WTC11 (cell line): ENCODE measurements around the gene MEX3B. TPM values are rescaled to one million over a fixed set of nuclear protein-coding genes. Genes with fewer than 3 reads are reported as not detected.

ENCODE experiments used
- ATAC-seq: fragments of 200-7000 bp; cut with Tn5 transposase; 2 replicates; pipeline ENCODE4 v1.10.0; 2021; ENCODE audit warnings: mild to moderate bottlenecking, moderate library complexity
- CTCF ChIA-PET: fragments of 300-600 bp; sonication (Branson Sonifier 250); formaldehyde crosslinking; loops from one replicate; lab custom pipeline; 2021; ENCODE audit warnings: antibody characterized with exemption; lab: Charles Lee
- POLR2A ChIA-PET: fragments of 350-600 bp; sonication (Branson Sonifier 250); formaldehyde crosslinking; loops from one replicate; lab custom pipeline; 2021; ENCODE audit warnings: antibody characterized with exemption; lab: Charles Lee
- DNase-seq: peaks from one replicate; pipeline ENCODE4 v3.0.0; 2021; ENCODE audit warnings: low spot score
- H3K27ac Mint-ChIP-seq: 2 replicates; pipeline ENCODE4 v1.8.0; 2021; ENCODE audit warnings: mixed read lengths
- H3K27me3 Mint-ChIP-seq: 2 replicates; pipeline ENCODE4 v1.8.0; 2021; ENCODE audit warnings: low read depth, mild to moderate bottlenecking, moderate library complexity, mixed read lengths
- H3K36me3 Mint-ChIP-seq: 2 replicates; pipeline ENCODE4 v1.8.0; 2021; ENCODE audit warnings: mixed read lengths
- H3K4me1 Mint-ChIP-seq: 2 replicates; pipeline ENCODE4 v1.8.0; 2022; ENCODE audit warnings: mixed read lengths
- H3K4me3 Mint-ChIP-seq: 2 replicates; pipeline ENCODE4 v1.8.0; 2021; ENCODE audit warnings: mild to moderate bottlenecking, moderate library complexity, mixed read lengths
- H3K9me3 Mint-ChIP-seq: 2 replicates; pipeline ENCODE4 v1.8.0; 2021; ENCODE audit warnings: mixed read lengths
- AFF4 ChIP-seq: sonication (generic); formaldehyde crosslinking; IDR thresholded peaks from 2 replicates; pipeline ENCODE4 v1.8.1; 2023; ENCODE audit warnings: mild to moderate bottlenecking, missing genetic modification reagents, borderline replicate concordance
- E2F1 ChIP-seq: sonication (generic); formaldehyde crosslinking; IDR thresholded peaks from 2 replicates; pipeline ENCODE4 v1.8.0; 2022; ENCODE audit warnings: mild to moderate bottlenecking, missing genetic modification reagents
- ERG ChIP-seq: fragments of 250-450 bp; sonication (Bioruptor Pico); IDR thresholded peaks from 2 replicates; pipeline ENCODE4 v1.8.0; 2021; ENCODE audit warnings: mild to moderate bottlenecking
- HMGA2 ChIP-seq: fragments of 250-450 bp; sonication (Bioruptor Pico); IDR thresholded peaks from 2 replicates; pipeline ENCODE4 v1.4.0; 2021; ENCODE audit warnings: mild to moderate bottlenecking, moderate library complexity
- KAT7 ChIP-seq: sonication (generic); formaldehyde crosslinking; IDR thresholded peaks from 2 replicates; pipeline ENCODE4 v1.8.1; 2023; ENCODE audit warnings: missing genetic modification reagents, mild to moderate bottlenecking, borderline replicate concordance
- NFYB ChIP-seq: sonication (generic); formaldehyde crosslinking; conservative IDR thresholded peaks from 2 replicates; pipeline ENCODE4 v1.8.0; 2022; ENCODE audit warnings: low read depth, missing genetic modification reagents
- NR3C1 ChIP-seq: sonication (generic); formaldehyde crosslinking; conservative IDR thresholded peaks from 2 replicates; pipeline ENCODE4 v1.8.1; 2023; ENCODE audit warnings: low read depth, mild to moderate bottlenecking, missing genetic modification reagents
- RELA ChIP-seq: sonication (generic); formaldehyde crosslinking; IDR thresholded peaks from 2 replicates; pipeline ENCODE4 v1.8.1; 2022; ENCODE audit warnings: missing genetic modification reagents, mild to moderate bottlenecking, borderline replicate concordance
- SMAD3 ChIP-seq: sonication (generic); formaldehyde crosslinking; IDR thresholded peaks from 2 replicates; pipeline ENCODE4 v1.8.0; 2022; ENCODE audit warnings: missing genetic modification reagents, mild to moderate bottlenecking, borderline replicate concordance
- STAT6 ChIP-seq: sonication (generic); formaldehyde crosslinking; conservative IDR thresholded peaks from 2 replicates; pipeline ENCODE4 v1.8.1; 2023; ENCODE audit warnings: mild to moderate bottlenecking, low read depth, missing genetic modification reagents, moderate library complexity
- TCF7 ChIP-seq: sonication (generic); formaldehyde crosslinking; IDR thresholded peaks from 2 replicates; pipeline ENCODE4 v1.8.0; 2022; ENCODE audit warnings: mild to moderate bottlenecking, low read depth, missing genetic modification reagents, moderate library complexity
- USF2 ChIP-seq: sonication (generic); formaldehyde crosslinking; IDR thresholded peaks from 2 replicates; pipeline ENCODE4 v1.8.1; 2023; ENCODE audit warnings: mild to moderate bottlenecking, missing genetic modification reagents, moderate library complexity
- ZMAT4 ChIP-seq: fragments of 250-450 bp; sonication (Bioruptor Pico); IDR thresholded peaks from 2 replicates; pipeline ENCODE4 v1.9.0; 2021; ENCODE audit warnings: mild to moderate bottlenecking
- ZNF138 ChIP-seq: sonication (generic); formaldehyde crosslinking; conservative IDR thresholded peaks from 2 replicates; pipeline ENCODE4 v1.8.1; 2022; ENCODE audit warnings: mild to moderate bottlenecking, moderate library complexity, missing genetic modification reagents
- ZNF263 ChIP-seq: sonication (generic); formaldehyde crosslinking; IDR thresholded peaks from 2 replicates; pipeline ENCODE4 v1.8.1; 2022; ENCODE audit warnings: low read depth, mild to moderate bottlenecking, moderate library complexity, missing genetic modification reagents
- ZNF281 ChIP-seq: sonication (generic); formaldehyde crosslinking; IDR thresholded peaks from 2 replicates; pipeline ENCODE4 v1.8.0; 2023; ENCODE audit warnings: mild to moderate bottlenecking, missing genetic modification reagents
- ZNF416 ChIP-seq: fragments of 250-450 bp; sonication (Bioruptor Pico); IDR thresholded peaks from 2 replicates; pipeline ENCODE4 v1.9.0; 2021; ENCODE audit warnings: mild to moderate bottlenecking, inconsistent platforms
- total RNA-seq: library from RNA; stranded (reverse); gene quantifications from 3 replicates; pipeline ENCODE4 v1.2.3, GENCODE V29; 2021

MEX3B gene
- total RNA-seq, 1 experiment from 2014 or later: 8.8 TPM

- no peak overlapping the region for H3K4me3 Mint-ChIP-seq
- ChIA-PET CTCF (interaction anchor here (1.1 to 2.0 kb wide), 3 partner anchors 12 to 669 kb away, joined by 3 to 8 read pairs (median 6); no protein-coding TSS in a partner anchor), POLR2A (no interaction called here)
- H3K4me1 Mint-ChIP-seq: peaks cover 7% of the 10 kb centered on the region; the same call in 1 of the 2 replicates
- TF ChIP-seq SMAD3 (CRISPR knock-in tag) (no peak), NFYB (CRISPR knock-in tag) (no peak), HMGA2 (CRISPR knock-in tag) (no peak), E2F1 (CRISPR knock-in tag) (no peak), NR3C1 (CRISPR knock-in tag) (no peak), TCF7 (CRISPR knock-in tag) (no peak), ZNF263 (CRISPR knock-in tag) (no peak), ZNF281 (no peak), RELA (no peak)
- no peaks in the 10 kb centered on the region for H3K9me3 Mint-ChIP-seq
- H3K27me3 Mint-ChIP-seq: no peaks in the 10 kb centered on the region
- no peaks in the 10 kb centered on the region for H3K36me3 Mint-ChIP-seq
- ATAC-seq (no peak), DNase-seq (no peak)
- H3K27ac Mint-ChIP-seq: no peak overlapping the region
These were observed 33.9 kb upstream of the MEX3B start for GRCh38 chr15:82079736-82080135.

GRCh38 chr15:82074610-82075009, 28.8 kb upstream of the MEX3B start:
- Mint-ChIP-seq H3K27me3 (no peaks in the 10 kb centered on the region; the same call in 1 of the 2 replicates), H3K9me3 (no peaks in the 10 kb centered on the region), H3K27ac (no peak overlapping the region), H3K4me1 (peaks cover 5% of the 10 kb centered on the region), H3K4me3 (no peak overlapping the region), H3K36me3 (no peaks in the 10 kb centered on the region)
- no peak for DNase-seq
- CTCF ChIA-PET: interaction anchor here (1.3 to 2.4 kb wide), 2 partner anchors 31 to 34 kb away, joined by 3 to 11 read pairs; no protein-coding TSS in a partner anchor
- no peak for ATAC-seq
- POLR2A ChIA-PET: interaction anchor here (0.6 kb wide), 1 partner anchor 11 kb away, joined by 3 read pairs; no protein-coding TSS in a partner anchor
- TF ChIP-seq NR3C1 (CRISPR knock-in tag) (no peak), ERG (CRISPR knock-in tag) (no peak), ZNF138 (CRISPR knock-in tag) (no peak), ZNF416 (no peak)

- no peak overlapping the region for H3K27ac Mint-ChIP-seq
- H3K4me1 Mint-ChIP-seq: peaks cover 5% of the 10 kb centered on the region
- DNase-seq (peak; percentile 32), ATAC-seq (peak; percentile 90)
- CTCF ChIA-PET: interaction anchor here (0.6 to 1.9 kb wide), 7 partner anchors 9 to 260 kb away, joined by 3 to 15 read pairs (median 4); no protein-coding TSS in a partner anchor
- H3K4me3 Mint-ChIP-seq: no peak overlapping the region
- H3K27me3 Mint-ChIP-seq: no peaks in the 10 kb centered on the region; the same call in 1 of the 2 replicates
- POLR2A ChIA-PET: interaction anchor here (0.6 kb wide), 1 partner anchor 253 kb away, joined by 3 read pairs; no protein-coding TSS in a partner anchor
- no peaks in the 10 kb centered on the region for H3K9me3 Mint-ChIP-seq
- no peaks in the 10 kb centered on the region for H3K36me3 Mint-ChIP-seq
- TF ChIP-seq AFF4 (no peak), USF2 (CRISPR knock-in tag) (no peak), STAT6 (CRISPR knock-in tag) (no peak), ZMAT4 (no peak), KAT7 (CRISPR knock-in tag) (no peak)
These were observed 27.2 kb upstream of the MEX3B start for GRCh38 chr15:82072926-82073537.
